GM04503 (cell line): Measurements from ENCODE around the gene CENPS.
A peak's percentile ranks its signal among the peaks of the same experiment; 100 is the strongest.
"Not testable (repeated sequence)": the region's sequence is repeated elsewhere in the genome, so short reads cannot be mapped to it uniquely, and the experiment has no call there.

Source experiments
- DNase-seq: peaks from one replicate; pipeline ENCODE4 v3.0.0-alpha.2; 2012; ENCODE audit warnings: low read depth

CENPS gene

DNA sequence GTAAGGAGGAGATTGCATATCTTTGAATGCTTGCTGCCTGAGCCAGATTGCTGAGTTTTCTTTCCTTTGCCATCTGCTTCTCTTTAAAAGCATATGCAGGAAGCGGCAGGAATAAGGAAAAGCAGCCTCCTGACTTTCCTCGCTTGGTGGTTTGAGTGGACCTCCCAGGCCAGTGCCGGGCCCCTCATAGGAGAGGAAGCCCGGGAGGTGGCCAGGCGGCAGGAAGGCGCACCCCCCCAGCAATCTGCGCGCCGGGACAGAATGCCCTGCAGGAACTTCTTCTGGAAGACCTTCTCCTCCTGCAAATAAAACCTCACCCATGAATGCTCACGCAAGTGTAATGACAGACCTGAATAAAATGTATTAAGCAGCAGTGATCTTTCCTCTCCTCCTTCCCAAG is 21.1 kb downstream of the CENPS start:
- DNase-seq: peak; percentile 49

DNA sequence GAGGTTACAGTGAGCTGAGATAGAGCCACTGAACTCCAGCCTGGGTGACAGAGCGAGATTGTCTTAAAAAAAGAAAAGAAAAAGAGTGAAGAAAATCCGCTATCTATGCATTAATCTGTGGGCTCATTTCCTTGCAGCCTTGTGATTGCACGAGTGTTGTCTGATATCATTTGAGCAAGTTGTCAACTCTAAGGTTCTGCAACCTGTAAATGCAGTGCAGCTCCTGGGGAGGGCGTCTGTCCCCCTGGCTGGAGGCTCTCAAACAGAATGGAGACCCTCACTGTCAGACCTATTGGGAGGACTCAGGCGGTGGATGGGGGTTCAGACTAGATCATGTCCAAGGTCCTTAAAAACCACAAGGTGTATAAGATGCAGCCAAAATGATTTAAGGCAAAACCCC is 25.8 kb downstream of the CENPS start:
- no peak for DNase-seq

DNA sequence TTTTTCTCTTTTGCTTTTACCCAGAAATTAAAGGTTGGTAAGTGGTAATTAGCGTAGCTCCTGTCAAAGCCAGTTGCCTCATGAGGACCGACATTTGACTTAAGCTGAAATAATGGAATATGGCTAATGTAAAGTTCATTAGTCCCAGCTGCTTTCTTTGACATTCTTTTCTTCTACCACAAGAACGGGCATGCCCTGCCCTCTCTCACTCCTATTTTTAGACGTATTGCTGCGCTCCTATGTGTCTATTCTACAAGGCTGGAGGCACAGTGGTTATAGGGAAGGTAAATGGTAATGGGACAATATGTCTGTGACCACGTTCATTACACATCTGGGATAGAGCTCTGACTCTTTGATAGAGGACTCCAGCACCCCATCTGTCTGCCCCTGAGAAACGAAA is 26.4 kb downstream of the CENPS start:
- DNase-seq: no peak

DNA sequence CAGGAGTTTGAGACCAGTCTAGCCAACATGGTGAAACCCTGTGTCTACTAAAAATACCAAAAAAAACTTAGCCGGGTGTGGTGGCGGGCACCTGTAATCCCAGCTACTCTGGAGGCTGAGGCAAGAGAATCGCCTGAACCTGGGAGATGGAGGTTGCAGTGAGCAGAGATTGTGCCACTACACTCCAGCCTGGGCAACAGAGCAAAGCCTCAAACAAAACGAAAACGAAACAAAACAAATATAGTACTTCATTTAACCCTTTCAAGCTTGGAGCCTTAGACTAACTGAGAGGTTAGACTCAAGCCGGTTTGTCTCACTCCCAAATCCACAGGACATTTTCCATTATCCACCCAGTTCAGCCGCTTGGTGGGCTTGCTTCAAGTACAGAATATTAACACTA is 27.2 kb downstream of the CENPS start:
- not testable (repeated sequence) for DNase-seq

DNA sequence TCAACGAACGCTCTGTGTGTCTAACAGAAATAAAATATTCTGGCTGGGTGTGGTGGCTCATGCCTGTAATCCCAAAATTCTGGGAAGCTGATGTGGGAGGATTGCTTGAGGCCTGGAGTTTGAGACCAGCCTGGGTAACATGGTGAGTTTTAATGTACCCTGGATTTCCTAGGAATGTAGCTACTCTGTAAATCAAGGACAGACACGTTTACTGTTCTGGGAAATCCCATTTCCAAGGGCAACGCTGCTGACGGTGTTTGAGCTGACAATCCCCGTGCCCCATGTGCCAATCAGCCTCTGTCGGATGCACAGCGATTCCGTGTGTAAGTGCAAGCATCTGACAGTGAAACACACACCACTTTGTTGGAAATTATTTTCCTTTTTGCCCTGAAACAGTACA is 27.6 kb downstream of the CENPS start:
- DNase-seq: no peak

DNA sequence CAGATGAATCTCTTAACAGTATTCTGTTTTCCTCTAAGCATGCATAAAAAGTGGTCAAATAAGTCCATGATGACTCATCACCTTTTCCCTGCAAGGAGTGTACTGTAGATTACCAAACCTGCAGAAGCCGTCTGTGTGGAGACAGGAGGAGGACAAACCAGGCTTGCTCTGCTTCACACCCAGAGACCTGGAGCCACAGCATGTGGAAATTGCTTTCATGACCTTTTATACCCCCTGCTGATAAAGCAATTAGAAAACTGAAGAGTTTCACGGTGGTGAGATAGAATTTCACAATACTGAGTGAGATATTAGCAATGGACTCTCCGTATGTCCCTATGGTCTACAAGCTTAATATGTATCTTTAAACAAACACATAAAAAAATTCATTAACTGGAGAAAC is 29.0 kb downstream of the CENPS start:
- DNase-seq: peak; percentile 42

DNA sequence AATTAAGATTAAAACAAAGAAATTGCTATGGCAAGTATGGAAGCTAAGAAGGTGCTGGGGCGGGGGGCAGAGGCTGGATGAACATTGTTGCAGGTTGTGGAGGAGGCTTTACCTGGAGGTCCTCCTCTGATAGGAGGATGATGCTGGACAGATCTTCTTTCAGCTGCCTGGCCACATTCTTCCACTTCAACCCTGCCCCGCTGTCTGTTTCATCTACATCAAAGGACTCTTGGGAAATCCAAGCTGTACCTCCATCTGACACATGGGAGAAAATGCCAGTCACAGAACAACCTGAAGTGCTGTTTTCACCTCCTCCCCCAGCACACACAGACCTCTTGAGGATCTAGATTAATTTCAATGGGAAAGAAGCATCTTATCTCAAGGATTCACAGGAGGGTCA is 36.8 kb downstream of the CENPS start:
- DNase-seq: no peak

DNA sequence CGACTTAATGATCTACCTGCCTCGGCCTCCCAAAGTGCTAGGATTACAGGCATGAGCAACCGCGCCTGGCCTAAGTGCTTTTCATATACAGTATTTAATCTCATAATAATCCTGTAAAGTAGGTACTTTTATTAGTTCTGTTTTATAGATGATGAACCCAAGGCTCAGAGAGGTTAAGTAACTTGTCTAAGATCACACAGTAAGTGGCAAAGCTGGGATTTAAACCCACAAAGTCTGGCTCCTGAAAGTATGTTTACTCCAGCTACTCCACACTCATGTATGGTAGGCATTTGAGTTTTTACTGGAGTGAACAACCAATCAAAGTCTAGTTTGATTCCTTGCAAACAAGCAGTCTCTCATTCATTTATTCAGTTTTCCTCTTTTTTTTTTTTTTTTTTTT is 39.8 kb downstream of the CENPS start:
- DNase-seq: no peak

DNA sequence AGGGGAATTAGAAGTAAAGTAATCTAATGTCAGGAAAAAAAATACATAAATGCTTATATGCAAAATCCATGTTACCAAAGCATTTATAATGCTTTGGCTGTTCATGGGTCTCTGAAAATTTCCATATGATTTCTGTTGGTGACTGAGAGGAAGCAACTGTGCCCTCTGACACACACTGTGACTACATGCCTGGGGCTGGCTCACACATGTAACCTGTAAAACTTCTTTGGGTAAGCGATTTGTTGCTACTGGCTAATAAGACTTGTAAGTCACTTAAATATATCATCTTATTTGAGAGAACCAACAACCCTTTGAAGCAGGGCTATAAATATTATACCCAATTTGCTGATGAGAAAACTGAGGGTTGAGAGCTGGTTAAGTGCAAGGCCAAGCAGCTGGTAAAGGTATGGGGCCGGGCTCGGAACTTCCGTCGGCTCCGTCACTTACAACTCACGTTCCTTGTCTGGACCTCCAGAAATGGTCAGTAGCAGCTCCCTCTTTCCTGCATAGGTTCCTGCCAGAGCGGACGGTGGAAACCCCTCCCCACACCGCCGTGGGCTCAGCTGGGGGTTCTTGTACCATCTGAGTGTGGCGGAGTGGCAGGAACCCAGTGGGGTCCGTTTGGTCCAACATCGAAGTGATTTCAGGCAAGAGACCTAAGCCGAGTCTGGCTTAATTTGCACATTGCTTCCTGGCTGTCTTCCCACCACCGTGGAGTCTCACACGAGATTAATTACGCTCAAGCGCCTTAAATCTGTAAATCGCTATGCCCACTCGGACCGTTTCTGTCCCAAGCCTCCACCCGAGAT is 41.4 kb downstream of the CENPS start:
- DNase-seq: peak; percentile 23

DNA sequence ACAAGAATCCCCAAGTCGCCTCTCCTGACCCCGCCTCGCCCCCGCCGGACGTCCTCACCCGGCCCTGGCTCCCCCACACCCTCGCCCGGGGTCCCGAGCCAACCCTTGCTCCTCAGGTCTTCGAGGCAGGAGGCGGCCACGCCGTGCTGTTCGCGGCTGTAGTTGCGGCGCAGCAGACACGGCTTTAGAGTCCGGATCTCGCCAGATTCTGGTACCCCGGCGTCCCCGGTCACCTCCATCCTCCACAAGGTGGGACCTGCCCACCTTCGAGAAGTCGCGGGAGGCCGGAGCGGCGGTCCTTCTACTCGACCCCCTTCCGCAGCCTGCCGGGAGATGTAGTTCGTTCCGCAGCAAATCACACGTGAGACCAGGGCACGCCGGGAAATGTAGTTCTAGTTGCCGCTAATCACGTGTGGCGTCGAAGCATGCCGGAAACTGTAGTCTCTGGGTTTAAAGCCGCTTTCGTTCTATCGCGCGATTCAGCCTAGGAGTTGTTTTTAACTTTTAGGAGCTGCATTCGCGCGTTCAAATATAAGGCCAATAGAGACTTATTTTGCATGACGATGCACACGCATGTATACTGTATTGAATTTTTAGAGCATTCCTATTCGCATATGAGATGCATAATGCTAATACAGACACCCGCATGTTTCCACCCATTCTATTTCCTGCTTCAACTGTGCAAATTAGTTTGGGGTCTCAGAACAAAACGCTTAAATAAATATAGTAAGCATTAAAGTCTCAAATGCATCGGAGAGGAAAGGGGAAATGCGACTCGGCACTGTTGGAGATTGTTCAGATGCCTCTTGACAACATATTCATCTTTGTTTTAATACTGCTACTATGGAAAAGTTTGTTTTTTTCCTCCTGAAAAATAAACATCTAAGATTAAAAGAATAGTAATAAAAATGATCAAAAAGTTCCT is 42.2 kb downstream of the CENPS start, which contains the start of gene DFFA:
DFFA (minus strand) TSS at position 310 of the 925 bp plus-strand sequence; CDS start at position 239, 71 bp downstream.
- peak; percentile 85 for DNase-seq

DNA sequence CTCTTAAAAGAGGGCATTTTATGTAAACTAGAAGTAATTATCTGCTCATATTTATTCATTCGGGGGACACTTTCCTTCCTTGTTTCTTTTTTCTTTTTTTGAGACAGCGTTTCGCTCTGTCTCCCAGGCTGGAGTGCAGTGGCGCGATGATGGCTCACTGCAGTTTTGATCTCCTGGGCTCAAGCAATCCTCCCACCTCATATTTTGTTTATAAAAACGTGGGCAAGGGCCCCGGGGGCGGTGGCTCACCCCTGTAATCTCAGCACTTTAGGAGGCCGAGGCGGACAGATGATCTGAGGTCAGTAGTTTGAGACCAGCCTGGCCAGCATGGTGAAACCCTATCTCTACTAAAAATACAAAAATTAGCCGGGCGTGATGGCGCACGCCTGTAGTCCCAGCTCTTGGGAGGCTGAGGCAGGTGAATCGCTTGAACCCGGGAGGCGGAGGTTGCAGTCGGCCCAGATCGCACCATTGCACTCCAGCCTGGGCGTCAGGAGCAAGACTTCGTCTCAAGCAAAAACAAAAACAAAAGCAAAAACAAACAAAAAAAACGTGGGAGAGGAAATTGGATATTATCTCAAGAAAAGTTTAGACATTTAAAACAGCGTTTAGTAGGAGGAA is 43.0 kb downstream of the CENPS start:
- DNase-seq: no peak

DNA sequence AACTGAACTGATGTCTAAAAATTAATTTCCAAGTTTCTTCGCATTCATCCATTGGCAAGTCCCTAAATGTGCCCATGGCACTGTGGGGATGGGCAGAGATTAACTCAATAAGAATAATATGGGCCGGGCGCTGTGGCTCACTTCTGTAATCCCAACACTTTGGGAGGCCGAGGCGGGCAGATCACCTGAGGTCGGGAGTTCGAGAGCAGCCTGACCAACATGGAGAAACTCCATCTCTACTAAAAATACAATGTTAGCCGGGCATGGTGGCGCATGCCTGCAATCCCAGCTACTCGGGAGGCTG is 44.0 kb downstream of the CENPS start:
- DNase-seq: not testable (repeated sequence)

DNA sequence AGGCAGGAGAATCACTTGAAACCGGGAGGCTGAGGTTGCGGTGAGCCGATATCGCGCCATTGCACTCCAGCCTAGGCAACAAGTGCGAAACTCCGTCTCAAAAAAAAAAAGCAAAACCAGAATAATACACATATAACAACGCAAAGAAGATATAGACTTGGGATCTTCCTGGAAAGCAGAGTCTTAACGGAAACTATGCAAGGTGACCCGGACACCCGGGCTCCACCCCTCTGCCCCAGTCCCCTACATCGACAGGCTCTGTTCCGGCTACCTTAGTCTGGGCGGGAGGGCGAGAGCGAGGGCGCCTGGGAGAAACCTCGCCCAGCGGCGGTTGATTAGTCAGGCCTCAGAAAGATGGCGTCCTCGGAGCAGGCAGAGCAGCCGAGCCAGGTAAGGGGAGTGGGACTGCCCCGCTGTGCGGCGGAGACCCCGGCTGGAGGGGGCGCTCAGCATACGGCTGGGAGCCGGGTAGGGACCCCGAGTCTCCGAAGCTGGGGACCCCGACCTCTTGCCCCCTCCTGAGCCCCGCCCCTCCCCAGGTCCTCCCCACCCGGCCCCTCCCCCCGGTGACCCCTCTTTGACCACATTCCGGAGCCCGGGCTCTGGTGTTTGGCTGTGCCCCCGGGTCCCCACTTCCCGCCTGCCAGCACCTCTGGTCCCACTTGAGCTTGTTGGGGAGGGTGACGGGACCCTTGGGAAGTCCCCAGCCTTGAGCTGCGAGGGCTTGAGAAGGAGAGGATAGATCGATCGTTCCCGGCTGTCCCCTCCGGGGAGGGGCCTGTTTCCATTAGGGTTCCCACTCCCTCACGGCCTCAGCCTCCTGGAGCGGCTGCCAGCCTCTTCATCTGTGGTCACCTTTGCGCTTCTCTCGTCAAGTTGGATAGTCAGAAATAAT is 44.6 kb downstream of the CENPS start, which contains the start of gene PEX14:
PEX14 (plus strand) TSS at position 338 of the 895 bp plus-strand sequence; CDS start at position 355, 17 bp downstream.
- DNase-seq: peak; percentile 46

DNA sequence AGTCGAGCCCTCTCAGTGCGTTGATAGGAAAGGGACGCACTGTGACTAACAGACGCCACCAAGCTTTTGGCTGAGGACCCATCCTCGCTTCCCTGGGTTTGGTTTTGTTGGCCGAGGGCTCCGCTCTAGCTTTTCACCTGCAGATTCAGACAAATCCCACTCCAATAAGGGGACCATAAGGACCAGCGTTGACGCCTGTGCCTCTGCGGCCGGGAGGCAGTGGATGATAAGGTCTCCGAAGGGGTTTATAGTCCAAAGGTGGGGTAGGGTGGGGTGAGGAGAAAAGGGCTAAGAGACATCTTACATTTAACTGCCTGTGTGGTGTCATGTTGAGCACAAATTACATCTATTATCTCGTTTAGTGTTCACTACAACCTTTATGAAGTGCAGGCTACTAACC is 45.3 kb downstream of the CENPS start:
- no peak for DNase-seq

DNA sequence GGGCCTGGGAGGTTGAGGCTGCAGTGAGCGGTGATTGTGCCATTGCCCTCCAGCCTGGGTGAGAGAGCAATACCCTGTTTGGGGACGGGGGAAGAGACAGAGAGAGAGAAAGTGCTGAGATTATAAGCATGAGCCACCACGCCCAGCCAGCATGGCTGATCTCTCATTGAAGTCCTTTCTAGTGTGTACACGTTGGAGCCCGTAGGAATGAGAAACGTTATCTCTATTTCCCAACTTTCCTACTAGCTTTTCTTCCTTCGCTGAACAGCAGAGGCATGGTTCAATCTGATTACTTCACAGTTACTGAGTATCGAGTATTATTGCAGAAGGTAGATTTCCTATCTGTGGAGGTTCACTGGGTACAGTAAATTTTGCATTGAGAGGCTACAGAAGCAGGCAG is 49.1 kb downstream of the CENPS start:
- DNase-seq: no peak

DNA sequence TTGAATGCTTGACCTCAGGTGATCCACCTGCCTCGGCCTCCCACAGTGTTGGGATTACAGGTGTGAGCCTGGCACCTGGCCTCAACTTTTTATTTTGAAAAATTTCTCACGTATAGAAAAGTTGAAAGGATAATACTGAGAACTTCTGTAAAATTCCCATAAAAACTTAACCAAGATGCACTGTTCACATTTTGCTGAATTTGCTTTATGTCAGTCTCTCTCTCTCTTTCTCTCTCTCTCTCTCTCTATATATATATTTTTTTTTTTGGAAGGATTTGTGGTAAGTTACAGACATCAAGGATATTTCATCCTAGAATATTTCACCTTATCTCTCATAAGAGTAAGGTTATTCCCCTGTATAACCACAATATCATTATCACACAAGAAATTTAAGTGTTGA is 50.4 kb downstream of the CENPS start:
- no peak for DNase-seq

DNA sequence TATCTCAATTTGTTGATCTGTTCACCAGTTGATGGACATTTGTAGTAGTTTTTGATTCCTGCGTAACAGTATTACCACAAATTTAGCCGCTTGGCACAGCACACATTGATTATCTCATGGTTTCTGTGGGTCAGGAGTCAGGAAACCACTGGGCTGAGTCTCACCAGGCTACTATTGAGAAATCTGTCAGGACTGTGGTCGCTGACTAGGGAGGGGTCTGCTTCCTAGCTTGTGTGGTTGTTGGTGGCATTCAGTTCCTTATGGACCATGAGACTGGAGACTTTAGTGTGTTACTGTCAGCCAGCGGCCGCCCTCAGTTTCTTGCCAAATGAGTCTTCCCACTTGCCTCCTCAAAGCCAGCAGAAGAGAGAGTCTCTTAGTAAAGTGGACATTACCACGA is 54.3 kb downstream of the CENPS start:
- DNase-seq: no peak

DNA sequence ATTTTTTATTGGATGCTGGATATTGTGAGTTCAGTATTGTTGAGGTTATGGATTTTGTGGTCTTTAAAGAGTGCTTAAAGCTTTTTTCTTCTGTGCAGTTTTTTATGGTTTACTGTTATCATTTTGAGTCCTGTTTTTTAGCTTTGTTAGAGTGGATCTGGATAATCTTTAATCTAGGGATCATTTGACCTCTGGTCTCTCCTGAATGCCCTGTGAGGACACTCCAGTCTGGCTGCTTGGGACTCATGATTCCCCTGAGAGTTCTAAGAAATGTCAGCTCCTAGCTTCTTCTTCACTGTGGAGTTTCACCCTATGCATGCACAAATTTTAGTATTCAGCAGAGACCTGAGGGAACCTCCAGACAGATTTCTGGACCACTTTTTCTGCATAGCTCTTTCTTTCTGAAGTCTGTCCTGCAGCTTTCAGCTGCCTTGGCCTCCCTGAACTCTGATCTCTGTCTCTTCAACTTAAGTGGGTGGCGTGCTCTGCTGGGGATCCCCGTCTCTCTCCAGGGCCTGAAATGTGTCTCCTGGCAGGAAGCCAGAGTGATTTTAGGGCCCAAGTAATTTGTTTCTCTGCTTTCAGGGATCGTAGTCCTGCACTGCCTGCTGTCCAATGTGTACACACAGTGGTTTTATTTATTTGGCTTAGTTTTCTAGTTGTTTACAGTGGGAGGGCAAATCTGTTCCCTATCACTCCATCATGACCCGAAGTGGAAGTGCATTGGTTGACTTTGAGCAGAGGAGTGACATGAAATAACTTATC is 59.2 kb downstream of the CENPS start:
- DNase-seq: no peak

DNA sequence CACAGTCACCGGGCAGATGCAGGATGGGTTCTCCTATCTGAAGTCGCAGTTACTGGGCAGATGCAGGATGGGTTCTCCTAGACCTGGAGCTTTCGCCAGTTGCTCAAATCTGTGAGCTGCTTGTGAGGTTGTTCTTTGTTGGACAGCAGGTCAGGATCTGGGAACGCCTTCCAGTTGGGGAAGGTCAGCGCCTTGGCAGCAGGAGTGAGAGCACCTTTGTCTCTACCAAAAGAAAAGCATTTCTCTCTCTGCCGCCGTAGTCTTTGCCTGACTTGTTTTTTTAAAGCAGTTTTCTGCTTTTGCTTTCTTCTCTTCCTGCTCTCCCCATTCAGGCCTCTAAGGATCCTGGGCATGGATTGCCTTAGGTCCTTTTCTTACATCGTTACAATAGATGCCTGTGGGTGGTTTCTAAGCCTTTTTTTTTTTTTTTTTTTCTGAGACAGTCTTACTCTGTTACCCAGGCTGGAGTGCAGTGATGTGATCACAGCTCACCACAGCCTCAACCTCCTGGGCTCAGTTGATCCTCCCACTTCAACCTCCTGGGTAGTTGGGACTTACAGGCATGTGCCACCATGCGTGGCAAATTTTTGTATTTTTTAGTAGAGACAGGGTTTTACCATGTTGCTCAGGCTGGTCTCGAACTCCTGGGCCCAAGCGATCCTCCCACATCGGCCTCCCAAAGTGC is 60.2 kb downstream of the CENPS start:
- no peak for DNase-seq
